ENCODE measurements around the gene IQCH. TPM values are rescaled to one million over a fixed set of nuclear protein-coding genes. Genes with fewer than 3 reads are reported as not detected.

The IQCH gene
- total and polyA plus RNA-seq, 2 of the 4 experiments (the other 2 are of a cell fraction): 0.60 to 2.5 TPM

GRCh38 chr15:67230504-67230903 lies 24.1 kb upstream of the IQCH start:
- H3K4me1 ChIP-seq (ENCODE audit: control insufficient read depth, insufficient read depth, low read length): peaks cover 4% of the 10 kb centered on the region; the same call in 1 of the 2 replicates
- no peak overlapping the region for H3K4me2 ChIP-seq (ENCODE audit: low read depth, low read length)
- H4K20me1 ChIP-seq (ENCODE audit: insufficient read depth, low read length): no peaks in the 10 kb centered on the region
- no peak overlapping the region for H2AFZ ChIP-seq (replicated peaks; ENCODE audit: low read length, poor library complexity)
- H4K91ac ChIP-seq (ENCODE audit: insufficient read depth, low read depth, low read length): no peak overlapping the region
- ChIA-PET POLR2A (ENCODE audit: unreplicated experiment) (no interaction called here), CTCF (no interaction called here)
- no peaks in the 10 kb centered on the region; the same call in none of the 2 replicates for H3K9me1 ChIP-seq (ENCODE audit: insufficient read depth, low read length)
- H4K8ac ChIP-seq (ENCODE audit: low read depth in 2 of 2, low read length in 2 of 2): no peak overlapping the region
- no peak overlapping the region for H2BK20ac ChIP-seq (ENCODE audit: low read depth, low read length)
- no peak overlapping the region for H2BK120ac ChIP-seq (ENCODE audit: low read depth, low read length)
- TF ChIP-seq CHD1 (IDR thresholded peaks at IDR 0.05; ENCODE audit: low read depth, low read length) (no peak), MAZ (IDR thresholded peaks at IDR 0.05; ENCODE audit: borderline replicate concordance, low read depth, low read length) (no peak), MAFK (IDR thresholded peaks at IDR 0.05; ENCODE audit: low read depth, low read length) (no peak), CEBPB (IDR thresholded peaks at IDR 0.05; ENCODE audit: low read depth, low read length) (no peak)
- no peak overlapping the region for H3K18ac ChIP-seq (ENCODE audit: low read depth, low read length)
- no peak overlapping the region for H3K4me3 ChIP-seq (ENCODE audit: insufficient read depth, low read depth, low read length)
- no peaks in the 10 kb centered on the region for H3K27me3 ChIP-seq (ENCODE audit: control insufficient read depth, insufficient read depth, low read length)
- BruUV-seq (replicated peaks): no TSS peak
- no peaks in the 10 kb centered on the region for H3K9me3 ChIP-seq (ENCODE audit: control insufficient read depth, insufficient read depth, low read length)
- no peak overlapping the region for H2BK5ac ChIP-seq (ENCODE audit: low read depth, low read length, poor library complexity, severe bottlenecking)
- H2BK15ac ChIP-seq (ENCODE audit: low read depth, low read length): no peak overlapping the region
- in situ Hi-C loops (cut with MboI; ENCODE audit: low sequenced_read_pairs): no loop called here
- peaks cover 8 to 35% of the 10 kb centered on the region in 2 experiments; a peak in 3 of 4 replicates for H3K79me1 ChIP-seq (ENCODE audit: low read depth in 1 of 2, low read length in 2 of 2)
- intact Hi-C loops (cut with micrococcal nuclease): no loop called here
- H3K4ac ChIP-seq (ENCODE audit: low read depth, low read length): no peak overlapping the region
- dilution Hi-C loops (cut with HindIII; ENCODE audit: low sequenced_read_pairs, unreplicated experiment): no loop called here
- H3K36me3 ChIP-seq (ENCODE audit: control insufficient read depth, insufficient read depth, low read length): peaks cover 21% of the 10 kb centered on the region
- H3K56ac ChIP-seq (ENCODE audit: extremely low read depth, insufficient read depth, low read length): no peak overlapping the region
- H4K5ac ChIP-seq (ENCODE audit: low read depth, low read length): no peak overlapping the region
- no peak overlapping the region for H3K14ac ChIP-seq (replicated peaks; ENCODE audit: low read depth, low read length)
- 100% methylated on average over 1 of the region's 2 CpGs; no CpG with 5 or more reads in 1 of the 2 experiments for WGBS, 2 experiments (ENCODE audit: extremely low coverage in 2 of 2, insufficient read length in 1 of 2)
- no peak overlapping the region for H3K27ac ChIP-seq (ENCODE audit: insufficient read depth, low read length)
- ATAC-seq (ENCODE audit: low read depth): no peak
- no peak overlapping the region for H2AK9ac ChIP-seq (replicated peaks; ENCODE audit: low read depth, low read length, poor library complexity)
- no peak overlapping the region for H3K23ac ChIP-seq (ENCODE audit: low read depth, low read length)
- no peak overlapping the region for H2AK5ac ChIP-seq (ENCODE audit: low read depth, low read length)
- no peak overlapping the region for H3K9ac ChIP-seq (ENCODE audit: low read depth, low read length)
- DNase-seq: no peak
